Calu3 (cell line): Measurements from ENCODE around the gene SLC17A3. TPM values are rescaled to one million over a fixed set of nuclear protein-coding genes. Genes with fewer than 3 reads are reported as not detected.

Source experiments
- BruUV-seq: library from RNA; stranded (reverse); fragments of 400-500 nt; replicated peaks from 2 replicates; lab custom pipeline; 2021; lab: Mats Ljungman, UMichigan
- CTCF ChIA-PET: fragments of 300-600 bp; sonication (Branson Sonifier 250); formaldehyde crosslinking; loops from one replicate; lab custom pipeline; 2022; ENCODE audit warnings: antibody characterized with exemption; lab: Charles Lee
- DNase-seq: peaks from one replicate; pipeline ENCODE4 v3.0.0; 2022
- H3K27ac Mint-ChIP-seq: one replicate; pipeline ENCODE4 v1.8.0; 2022; ENCODE audit warnings: mixed read lengths; ENCODE audit not compliant: unreplicated experiment
- H3K27me3 Mint-ChIP-seq: one replicate; pipeline ENCODE4 v1.8.0; 2022; ENCODE audit warnings: mixed read lengths; ENCODE audit not compliant: unreplicated experiment
- H3K36me3 Mint-ChIP-seq: one replicate; pipeline ENCODE4 v1.8.0; 2022; ENCODE audit warnings: mild to moderate bottlenecking, moderate library complexity, mixed read lengths; ENCODE audit not compliant: insufficient read depth, unreplicated experiment
- H3K4me1 Mint-ChIP-seq: one replicate; pipeline ENCODE4 v1.8.0; 2022; ENCODE audit warnings: mild to moderate bottlenecking, low read depth, mixed read lengths; ENCODE audit not compliant: unreplicated experiment
- H3K4me3 Mint-ChIP-seq: one replicate; pipeline ENCODE4 v1.8.0; 2022; ENCODE audit warnings: mild to moderate bottlenecking, low read depth, moderate library complexity, mixed read lengths; ENCODE audit not compliant: unreplicated experiment
- H3K9me3 Mint-ChIP-seq: one replicate; pipeline ENCODE4 v1.8.0; 2022; ENCODE audit warnings: low read depth, mixed read lengths; ENCODE audit not compliant: unreplicated experiment
- CTCF ChIP-seq: fragments of 200-600 bp; IDR thresholded peaks from one replicate; pipeline ENCODE4 v1.8.0; 2022; ENCODE audit warnings: antibody characterized with exemption; ENCODE audit not compliant: unreplicated experiment
- intact Hi-C: fragments of 100-400 bp; cut with micrococcal nuclease; formaldehyde crosslinking; loops from one replicate; pipeline ENCODE4 v1.10.0; 2022; ENCODE audit not compliant: unreplicated experiment
- total RNA-seq: library from RNA; stranded (reverse); gene quantifications from 2 replicates; pipeline ENCODE4 v1.2.3, GENCODE V29; 2022

Gene SLC17A3
- total RNA-seq, 1 experiment from 2014 or later: not detected

GRCh38 chr6:25829375-25829774, 44.7 kb downstream of the SLC17A3 start:
- Mint-ChIP-seq H3K27ac (no peak overlapping the region), H3K4me1 (peaks cover 17% of the 10 kb centered on the region), H3K36me3 (no peaks in the 10 kb centered on the region), H3K27me3 (no peaks in the 10 kb centered on the region), H3K4me3 (no peak overlapping the region), H3K9me3 (no peaks in the 10 kb centered on the region)
- intact Hi-C loops: no loop called here
- CTCF ChIA-PET: no interaction called here
- DNase-seq: no peak
- no TSS peak for BruUV-seq
- no peak for TF ChIP-seq CTCF

- no peak for TF ChIP-seq CTCF
- intact Hi-C loops: no loop called here
- Mint-ChIP-seq H3K27me3 (peaks cover 8% of the 10 kb centered on the region), H3K36me3 (no peaks in the 10 kb centered on the region), H3K4me3 (no peak overlapping the region), H3K27ac (no peak overlapping the region), H3K9me3 (no peaks in the 10 kb centered on the region), H3K4me1 (no peaks in the 10 kb centered on the region)
- CTCF ChIA-PET: no interaction called here
- no TSS peak for BruUV-seq
- DNase-seq: no peak
Observed at GRCh38 chr6:25821341-25821740, 52.7 kb downstream of the SLC17A3 start.

- no TSS peak for BruUV-seq
- Mint-ChIP-seq H3K27me3 (peaks cover 39% of the 10 kb centered on the region), H3K4me1 (no peaks in the 10 kb centered on the region), H3K4me3 (no peak overlapping the region), H3K9me3 (peaks cover 2% of the 10 kb centered on the region), H3K36me3 (no peaks in the 10 kb centered on the region), H3K27ac (no peak overlapping the region)
- intact Hi-C loops: no loop called here
- TF ChIP-seq CTCF: no peak
- no peak for DNase-seq
- CTCF ChIA-PET: interaction anchor here (0.6 to 0.8 kb wide), 2 partner anchors 98 to 448 kb away, joined by 3 to 5 read pairs; no protein-coding TSS in a partner anchor
Observed at GRCh38 chr6:25816252-25816651, 57.8 kb downstream of the SLC17A3 start.

- BruUV-seq: no TSS peak
- DNase-seq: no peak
- H3K9me3 Mint-ChIP-seq: peaks cover 2% of the 10 kb centered on the region
- TF ChIP-seq CTCF: no peak
- H3K4me3 Mint-ChIP-seq: no peak overlapping the region
- CTCF ChIA-PET: no interaction called here
- no peaks in the 10 kb centered on the region for H3K36me3 Mint-ChIP-seq
- H3K27ac Mint-ChIP-seq: no peak overlapping the region
- intact Hi-C loops: no loop called here
- no peaks in the 10 kb centered on the region for H3K4me1 Mint-ChIP-seq
- H3K27me3 Mint-ChIP-seq: peaks cover 39% of the 10 kb centered on the region
Observed at GRCh38 chr6:25815194-25815593, 58.8 kb downstream of the SLC17A3 start.
